ENCODE measurements around the gene KIF1B.

Gene KIF1B

GRCh38 chr1:10209905-10210810, at the start of gene KIF1B:
KIF1B (plus strand) TSS chr1:10210570; CDS start chr1:10232329, 21,759 bp downstream.
- peak; percentile 100 for DNase-seq (ENCODE audit: low spot score)

DNA sequence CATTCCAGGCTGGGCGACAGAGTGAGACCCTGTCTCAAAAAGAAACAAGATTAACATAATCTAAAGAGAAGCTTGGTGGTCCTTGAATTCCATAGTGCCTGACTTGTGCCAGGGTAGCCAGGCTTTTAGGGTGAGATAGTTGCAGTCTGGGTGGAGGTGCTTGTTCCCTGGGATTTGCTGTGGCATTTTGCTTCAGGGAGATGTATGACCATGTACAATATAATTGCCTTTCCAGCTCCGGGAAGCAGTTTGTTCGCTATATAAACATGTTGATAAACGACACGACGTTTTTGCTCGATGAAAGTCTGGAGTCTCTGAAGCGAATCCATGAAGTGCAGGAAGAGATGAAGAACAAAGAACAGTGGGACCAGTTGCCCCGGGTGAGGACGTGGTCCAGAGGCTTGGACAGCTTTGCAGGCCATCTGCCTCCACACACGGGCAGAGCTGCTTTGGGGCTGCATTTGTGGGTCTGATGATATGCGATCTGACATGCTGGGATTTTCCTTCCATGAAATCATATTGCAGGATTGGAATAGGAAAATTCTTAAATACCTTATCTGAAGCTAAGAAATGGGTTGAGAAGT, 49.4 kb upstream of the KIF1B start:
- DNase-seq (ENCODE audit: low spot score), result no peak

GRCh38 chr1:10161541-10162290, 48.7 kb upstream of the KIF1B start:
- no peak for DNase-seq (ENCODE audit: low spot score)

GRCh38 chr1:10168912-10169514, 41.4 kb upstream of the KIF1B start:
- DNase-seq (ENCODE audit: low spot score), result no peak

- DNase-seq (ENCODE audit: low spot score), result no peak
These were observed 40.2 kb upstream of the KIF1B start for GRCh38 chr1:10170239-10170574.

DNA sequence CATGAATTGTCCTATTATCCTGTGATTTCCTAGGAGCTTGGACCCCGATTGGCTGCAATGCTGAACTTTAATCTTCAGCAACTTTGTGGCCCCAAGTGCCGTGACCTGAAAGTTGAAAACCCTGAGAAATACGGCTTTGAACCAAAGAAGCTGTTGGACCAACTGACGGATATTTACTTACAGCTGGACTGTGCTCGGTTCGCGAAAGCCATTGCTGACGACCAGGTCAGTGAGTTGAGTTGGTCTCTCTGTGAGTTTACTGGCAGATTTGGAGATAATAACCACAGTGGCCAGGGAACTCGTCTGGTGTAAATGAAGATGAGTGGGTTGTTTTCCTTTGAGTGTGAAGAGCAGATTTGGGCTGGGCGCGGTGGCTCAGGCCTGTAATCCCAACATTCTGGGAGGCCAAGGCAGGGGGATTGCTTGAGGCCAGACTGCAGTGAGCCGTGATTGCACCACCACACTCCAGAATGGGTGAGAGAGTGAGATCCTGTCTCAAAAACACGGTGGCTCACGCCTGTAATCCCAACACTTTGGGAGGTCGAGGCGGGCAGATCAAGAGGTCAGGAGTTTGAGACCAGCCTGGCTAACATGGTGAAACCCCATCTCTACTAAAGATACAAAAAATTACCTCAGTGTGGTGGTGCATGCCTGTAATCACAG, 39.1 kb upstream of the KIF1B start:
- no peak for DNase-seq (ENCODE audit: low spot score)

DNA sequence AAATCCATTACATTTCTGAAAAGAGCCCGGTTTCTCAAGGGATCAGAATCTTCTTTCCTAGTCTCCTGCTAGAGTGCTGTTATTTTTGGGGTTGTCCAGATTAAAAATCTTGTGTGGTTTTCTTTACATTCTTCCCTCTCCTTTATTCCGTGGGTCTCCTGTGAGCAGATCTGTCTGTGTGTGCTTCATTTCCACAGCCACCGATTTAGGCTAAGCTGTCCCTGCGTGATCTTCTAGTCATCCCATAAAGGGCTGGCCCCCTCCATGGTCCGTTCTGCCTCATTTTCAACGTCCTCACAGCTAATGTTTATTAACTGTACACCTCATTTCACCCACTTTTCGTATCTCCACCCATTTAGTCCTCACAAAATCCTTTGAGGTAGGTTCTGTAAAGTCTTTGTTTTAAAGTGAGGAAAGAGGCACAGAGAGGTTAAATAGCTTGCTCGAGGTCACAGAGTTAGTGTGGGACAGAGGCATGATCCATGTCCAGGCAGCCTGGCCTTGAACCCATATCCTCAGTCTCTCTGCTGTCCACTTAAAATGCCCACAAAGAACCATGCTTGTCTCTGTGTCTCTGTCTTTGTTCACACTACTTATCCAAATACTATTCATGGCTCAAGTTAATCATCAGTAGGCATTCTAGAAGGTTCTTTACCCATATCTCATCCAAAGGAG, 38.2 kb upstream of the KIF1B start:
- no peak for DNase-seq (ENCODE audit: low spot score)

DNA sequence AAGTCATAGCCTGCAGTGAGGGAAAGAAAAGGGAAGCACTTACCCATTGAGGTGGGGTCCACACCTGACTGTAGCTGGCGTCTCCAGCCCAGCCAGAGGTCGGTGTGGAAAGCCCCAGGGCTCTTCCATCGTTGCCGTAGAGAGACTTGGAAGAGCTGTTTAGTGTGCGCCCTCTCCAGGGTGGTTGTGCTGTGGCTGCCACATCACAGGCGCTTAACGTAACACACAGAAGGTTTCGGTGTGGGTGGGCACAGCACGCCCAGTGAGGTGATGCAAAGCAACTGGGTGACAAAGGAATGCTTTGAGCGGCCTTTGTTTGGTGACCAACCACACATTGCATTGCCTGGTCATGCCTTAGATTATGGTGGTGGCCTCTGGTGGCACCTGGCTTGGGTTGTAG, 36.8 kb upstream of the KIF1B start:
- no peak for DNase-seq (ENCODE audit: low spot score)

- DNase-seq (ENCODE audit: low spot score), result no peak
These were observed 32.5 kb upstream of the KIF1B start for GRCh38 chr1:10177876-10178275.

DNA sequence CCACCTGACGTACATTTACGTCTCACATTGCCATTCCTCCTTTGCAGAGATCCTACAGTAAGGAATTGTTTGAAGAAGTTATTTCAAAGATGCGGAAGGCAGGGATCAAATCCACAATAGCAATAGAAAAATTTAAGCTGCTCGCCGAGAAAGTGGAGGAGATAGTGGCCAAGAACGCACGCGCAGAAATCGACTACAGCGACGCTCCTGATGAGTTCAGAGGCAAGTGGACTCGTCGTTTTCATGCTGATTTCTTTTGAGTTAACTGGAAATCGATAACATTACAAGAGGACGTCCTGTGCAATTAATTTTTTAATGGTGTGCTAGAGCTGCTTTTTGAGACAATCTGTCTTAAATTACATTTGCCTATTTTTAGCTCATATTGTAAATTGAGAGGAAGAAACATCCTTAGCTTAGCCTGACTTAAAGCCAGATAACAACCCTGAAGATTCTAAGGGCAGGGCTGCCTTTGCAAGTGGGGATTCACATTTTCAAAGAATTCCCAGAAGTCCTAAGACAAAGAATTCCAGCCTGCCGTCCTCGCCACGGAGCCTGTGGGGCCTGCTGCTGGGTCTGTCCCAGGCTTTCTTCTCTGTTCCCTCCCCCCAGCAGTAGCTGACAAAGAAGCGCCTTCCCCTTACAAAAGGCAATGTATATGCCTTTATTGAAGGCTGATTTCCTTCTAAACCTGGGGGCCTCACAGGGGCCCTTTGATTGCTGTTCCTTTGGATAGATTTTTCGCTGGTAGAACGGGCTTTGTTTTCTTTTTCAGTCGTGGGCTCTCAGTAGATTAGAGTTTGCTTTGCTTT, 31.6 kb upstream of the KIF1B start:
- no peak for DNase-seq (ENCODE audit: low spot score)

GRCh38 chr1:10179406-10180091, 30.8 kb upstream of the KIF1B start:
- DNase-seq (ENCODE audit: low spot score), result no peak

GRCh38 chr1:10181154-10181553, 29.2 kb upstream of the KIF1B start:
- DNase-seq (ENCODE audit: low spot score), result no peak

- no peak for DNase-seq (ENCODE audit: low spot score)
These were observed 24.6 kb upstream of the KIF1B start for GRCh38 chr1:10185759-10186158.

- no peak for DNase-seq (ENCODE audit: low spot score)
These were observed 23.9 kb upstream of the KIF1B start for GRCh38 chr1:10186331-10187025.

DNA sequence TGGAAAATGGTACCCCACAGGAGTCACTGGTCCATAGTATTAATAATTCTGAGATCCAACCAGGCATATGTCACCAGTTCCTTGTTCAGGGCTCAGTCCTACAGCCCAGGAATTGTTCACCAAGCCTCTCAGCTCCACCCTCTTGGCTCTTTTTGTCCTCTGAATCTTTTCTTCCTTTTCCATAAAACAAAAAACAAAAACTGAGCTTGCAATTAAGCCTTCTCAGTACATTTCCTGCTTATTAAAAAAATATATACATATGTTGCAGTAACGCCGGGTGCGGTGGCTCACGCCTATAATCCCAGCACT, 23.4 kb upstream of the KIF1B start:
- no peak for DNase-seq (ENCODE audit: low spot score)

DNA sequence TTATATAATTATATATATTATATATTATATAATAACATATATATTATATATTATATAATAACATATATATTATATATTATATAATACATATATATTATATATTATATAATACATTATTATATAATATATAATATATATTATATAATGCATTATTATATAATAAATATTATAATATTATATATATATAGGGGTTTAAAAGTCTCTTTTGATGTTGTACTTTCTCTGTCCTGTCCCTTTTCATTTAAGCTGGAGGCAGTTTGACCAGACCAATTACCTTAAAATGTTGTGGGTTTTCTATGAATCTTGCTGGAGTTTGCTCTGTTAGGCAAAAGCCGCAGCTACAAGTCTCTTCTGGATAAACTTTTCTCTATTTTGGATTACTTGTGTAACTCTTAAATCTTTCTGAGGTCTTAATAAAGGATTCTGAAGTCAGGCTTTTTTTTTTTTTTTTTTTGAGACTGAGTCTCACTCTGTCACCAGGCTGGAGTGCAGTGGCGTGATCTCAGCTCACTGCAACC, 22.2 kb upstream of the KIF1B start:
- no peak for DNase-seq (ENCODE audit: low spot score)

GRCh38 chr1:10189659-10190058, 20.7 kb upstream of the KIF1B start:
- no peak for DNase-seq (ENCODE audit: low spot score)

- no peak for DNase-seq (ENCODE audit: low spot score)
These were observed 18.1 kb upstream of the KIF1B start for GRCh38 chr1:10192263-10192662.

- DNase-seq (ENCODE audit: low spot score), result no peak
These were observed 17.1 kb upstream of the KIF1B start for GRCh38 chr1:10193288-10193687.

All from left forelimb (tissue), 1 donor.